Heart left ventricle (tissue), 16 donors: ENCODE results near the gene NBPF3. TPM values are rescaled to one million over a fixed set of nuclear protein-coding genes. Genes with fewer than 3 reads are reported as not detected.

ENCODE experiments used
- ATAC-seq, 4 donors: fragments of 200-7000 bp; cut with Tn5 transposase; one replicate each; pipeline ENCODE4 v1.9.1; 2020 to 2022; ENCODE audit warnings: moderate library complexity in 4 of 4, mild to moderate bottlenecking in 3 of 4, moderate number of reproducible peaks in 1 of 4
- DNase-seq, 5 donors: peaks; one replicate each; pipeline ENCODE4 v3.0.0-alpha.2; 2020
- H3K27ac ChIP-seq, 12 donors: fragments of 200-600 bp; sonication (generic) in 4 of 12; one replicate each; pipeline versions ENCODE4 v1.5.0 to v1.8.0; 2016 to 2022; ENCODE audit warnings: mild to moderate bottlenecking in 2 of 12
- H3K27me3 ChIP-seq, 9 donors: fragments of 200-600 bp; sonication (generic) in 2 of 9; one replicate each; pipeline versions ENCODE4 v1.5.1 to v1.8.0; 2016 to 2022; ENCODE audit warnings: mild to moderate bottlenecking in 3 of 9
- H3K36me3 ChIP-seq, 9 donors: fragments of 200-600 bp; sonication (generic) in 2 of 9; one replicate each; pipeline versions ENCODE4 v1.5.0 to v1.8.0; 2018 to 2022; ENCODE audit warnings: mild to moderate bottlenecking in 2 of 9
- H3K4me1 ChIP-seq, 12 donors: fragments of 200-600 bp; sonication (generic) in 4 of 12; one replicate each; pipeline versions ENCODE4 v1.5.0 to v1.8.0; 2016 to 2022; ENCODE audit warnings: mild to moderate bottlenecking in 3 of 12
- H3K4me3 ChIP-seq, 12 donors: fragments of 200-600 bp; sonication (generic) in 4 of 12; one replicate each; pipeline versions ENCODE4 v1.5.0 to v1.8.0; 2017 to 2022; ENCODE audit warnings: mild to moderate bottlenecking in 9 of 12, moderate library complexity in 4 of 12
- H3K9me3 ChIP-seq, 12 donors: fragments of 200-600 bp; sonication (generic) in 4 of 12; one replicate each; pipeline versions ENCODE4 v1.5.0 to v1.8.0; 2016 to 2022; ENCODE audit warnings: mild to moderate bottlenecking in 1 of 12
- POLR2A ChIP-seq, 2 donors: fragments of 450-650 bp; IDR thresholded peaks; one replicate each; pipeline ENCODE4 v1.6.1; 2017; ENCODE audit warnings: antibody characterized with exemption in 2 of 2, mild to moderate bottlenecking in 2 of 2, moderate library complexity in 2 of 2
- WGBS, 4 donors: extraction: QIAGEN DNeasy Blood & Tissue Kit in 2 of 4; methylation state at CpG; one replicate each; pipeline versions ENCODE4 v1.1.5 to v1.1.7; 2013 to 2018; 5-methylcytosine and 5-hydroxymethylcytosine counted together
- intact Hi-C, 10 donors: fragments of 100-400 bp; cut with DNase I; formaldehyde crosslinking; loops; one replicate each; pipeline versions ENCODE4 v1.11.1 to v1.14.2; 2022
- polyA plus RNA-seq, 2 donors: library from polyadenylated mRNA; stranded (reverse); fragments of 200-250 nt; gene quantifications; one replicate each; pipeline ENCODE4 v1.2.3, GENCODE V29; 2013
- total RNA-seq, 9 donors: library from RNA; depleted of rRNA in 2 of 9; stranded (reverse); fragments of >200 nt in 2 of 9; fragmentation: NEBNext Ultra II Directional in 3 of 9; extraction: Animal tissue kit (Norgen Biotek cat#: 25700) in 3 of 9; gene quantifications; one replicate each; pipeline versions ENCODE4 v1.1.0 to v1.2.4, GENCODE V29; 2016 to 2023
- TF ChIP-seq, protein P1 (sequence below), 12 donors: fragments of 200-600 bp; sonication (generic) in 4 of 12; IDR thresholded peaks; one replicate each; pipeline versions ENCODE4 v1.5.0 to v1.8.0; 2018 to 2022; ENCODE audit warnings: antibody characterized with exemption in 12 of 12, mild to moderate bottlenecking in 5 of 12
- donor health status: ischemic (EF 13 %, LVEDD 7.1; RV severe dilation, severe dysfunction).
- donor health status: healthy with polysubstance abuse.
- donor health status: DM: no; HTN: yes; CAD: no.
- donor health status: DM: no; HTN: no; CAD: no.
- donor health status: ischemic (EF 25% LVEDD 6.9; RV normal size, moderate dysfunction).
- donor health status: ischemic (EF 25% LVEDD 5.7; RV mildly dilated, moderate dysfunction).
- donor health status: healthy.
- donor health status: DM: yes; HTN: yes; CAD: no.
- donor health status: ischemic (EF 35%, LVEDD 5.7; RV mildly dilated, moderate dysfunction).
- donor health status: nonischemic (EF 11% LVEDD 7.7; RV severe dilation, severe dysfunction).
- donor health status: DM: yes; HTN: yes; CAD: no.
- donor health status: PGD.
- donor health status: ischemic (EF 29% LVEDD 5.4; RV normal size, mild dysfunction).
- donor health status: nonischemic (EF 23%, LVEDD 6.1; RV moderate dilation, normal function).

NBPF3 gene
- total and polyA plus RNA-seq, 11 donors, result 1.1 to 7.3 (median 4.0) TPM

DNA sequence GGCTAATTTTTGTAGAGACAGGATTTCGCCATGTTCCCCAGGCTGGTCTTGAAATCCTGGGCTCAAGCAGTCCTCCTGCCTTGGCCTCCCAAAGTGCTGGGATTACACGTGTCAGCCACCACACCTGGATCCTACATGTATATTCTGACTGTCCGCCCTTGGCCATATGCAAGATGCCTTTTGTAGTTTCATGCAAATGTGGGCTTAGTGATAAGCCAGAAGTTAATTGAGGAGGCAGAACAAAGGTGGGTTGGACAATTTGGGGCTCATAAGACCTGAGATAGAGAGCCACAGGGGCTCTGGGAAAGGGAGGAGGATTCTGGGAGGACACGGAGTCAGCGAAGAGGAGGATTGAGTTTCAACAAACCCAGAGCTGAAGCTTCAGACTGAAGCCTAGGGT, 94.2 kb downstream of the NBPF3 start:
- intact Hi-C loops, result loop anchor here in 1 of 10 donors (10.0 kb wide), 1 partner anchor 121 kb away; no protein-coding TSS in a partner anchor
- DNase-seq, result peak in 1 of 5 donors; percentile 15
- ATAC-seq, result no peak
- Histone ChIP-seq H3K4me3 (no peak overlapping the region), H3K9me3 (no peaks in the 10 kb centered on the region), H3K27me3 (peaks cover 0 to 6% (median 0%) of the 10 kb centered on the region in 9 donors), H3K4me1 (peaks cover 2 to 39% (median 28%) of the 10 kb centered on the region in 12 donors), H3K27ac (no peak overlapping the region), H3K36me3 (no peaks in the 10 kb centered on the region)
- TF ChIP-seq, protein P1, sequence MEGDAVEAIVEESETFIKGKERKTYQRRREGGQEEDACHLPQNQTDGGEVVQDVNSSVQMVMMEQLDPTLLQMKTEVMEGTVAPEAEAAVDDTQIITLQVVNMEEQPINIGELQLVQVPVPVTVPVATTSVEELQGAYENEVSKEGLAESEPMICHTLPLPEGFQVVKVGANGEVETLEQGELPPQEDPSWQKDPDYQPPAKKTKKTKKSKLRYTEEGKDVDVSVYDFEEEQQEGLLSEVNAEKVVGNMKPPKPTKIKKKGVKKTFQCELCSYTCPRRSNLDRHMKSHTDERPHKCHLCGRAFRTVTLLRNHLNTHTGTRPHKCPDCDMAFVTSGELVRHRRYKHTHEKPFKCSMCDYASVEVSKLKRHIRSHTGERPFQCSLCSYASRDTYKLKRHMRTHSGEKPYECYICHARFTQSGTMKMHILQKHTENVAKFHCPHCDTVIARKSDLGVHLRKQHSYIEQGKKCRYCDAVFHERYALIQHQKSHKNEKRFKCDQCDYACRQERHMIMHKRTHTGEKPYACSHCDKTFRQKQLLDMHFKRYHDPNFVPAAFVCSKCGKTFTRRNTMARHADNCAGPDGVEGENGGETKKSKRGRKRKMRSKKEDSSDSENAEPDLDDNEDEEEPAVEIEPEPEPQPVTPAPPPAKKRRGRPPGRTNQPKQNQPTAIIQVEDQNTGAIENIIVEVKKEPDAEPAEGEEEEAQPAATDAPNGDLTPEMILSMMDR (IDR thresholded peaks at IDR 0.05), result no peak
- TF ChIP-seq POLR2A (IDR thresholded peaks at IDR 0.05), result no peak
- 91 to 97% (median 94%) methylated on average over 5 of the region's 5 CpGs for WGBS, 4 donors

Other genes with a start within 250 kb of the NBPF3 start
- 100 to 1,000 TPM in 1 of 9 donors, 10 to 100 TPM in 8; 37.3 to 140 (median 59.4) TPM for gene ECE1, start 149.7 kb upstream of the NBPF3 start, total RNA-seq
- 10 to 100 TPM; 38.4 to 61.3 TPM for gene ECE1, start 149.7 kb upstream of the NBPF3 start, polyA plus RNA-seq
- 10 to 100 TPM in 7 of 9 donors, 1 to 10 TPM in 2; 6.3 to 45.8 (median 12.3) TPM for gene ALPL, start 69.3 kb downstream of the NBPF3 start, total RNA-seq
- 10 to 100 TPM in 1 of 2 donors, 1 to 10 TPM in 1; 8.7 to 17.8 TPM for gene ALPL, start 69.3 kb downstream of the NBPF3 start, polyA plus RNA-seq
- gene RAP1GAP, start 229.2 kb downstream of the NBPF3 start, total RNA-seq, result 1 to 10 TPM; 3.1 to 8.0 (median 3.8) TPM
- gene RAP1GAP, start 229.2 kb downstream of the NBPF3 start, polyA plus RNA-seq, result 1 to 10 TPM in 1 of 2 donors, under 1 TPM in 1; 0.75 to 4.1 TPM